MCF 10A (cell line): Measurements from ENCODE around the gene BMP2K. TPM values are rescaled to one million over a fixed set of nuclear protein-coding genes. Genes with fewer than 3 reads are reported as not detected.

Experiments
- BruUV-seq: library from RNA; stranded (reverse); fragments of 400-500 nt; replicated peaks from 2 replicates; lab custom pipeline; 2021; lab: Mats Ljungman, UMichigan
- CTCF ChIA-PET: fragments of 300-600 bp; sonication (Branson Sonifier 250); formaldehyde crosslinking; extraction: SDS; loops from one replicate; lab custom pipeline; 2021; ENCODE audit warnings: antibody characterized with exemption, inconsistent platforms; lab: Yijun Ruan, JAX
- POLR2A ChIA-PET: fragments of 300-600, 350-650 bp; sonication (Branson Sonifier 250); formaldehyde crosslinking; extraction: SDS; loops from one replicate; lab custom pipeline; 2020; ENCODE audit warnings: antibody characterized with exemption, inconsistent platforms; lab: Yijun Ruan, JAX
- DNase-seq: peaks from one replicate; pipeline ENCODE4 v3.0.0-alpha.2; 2018; ENCODE audit not compliant: unreplicated experiment
- H3K27ac Mint-ChIP-seq: one replicate; pipeline ENCODE4 v1.8.0; 2022; ENCODE audit warnings: mild to moderate bottlenecking, low read depth, mixed read lengths; ENCODE audit not compliant: unreplicated experiment
- H3K27me3 Mint-ChIP-seq: one replicate; pipeline ENCODE4 v1.8.0; 2022; ENCODE audit warnings: mixed read lengths; ENCODE audit not compliant: insufficient read depth, unreplicated experiment
- H3K36me3 Mint-ChIP-seq: one replicate; pipeline ENCODE4 v1.8.0; 2022; ENCODE audit warnings: mild to moderate bottlenecking, moderate library complexity, mixed read lengths; ENCODE audit not compliant: insufficient read depth, unreplicated experiment
- H3K4me1 Mint-ChIP-seq: one replicate; pipeline ENCODE4 v1.8.0; 2022; ENCODE audit warnings: mixed read lengths; ENCODE audit not compliant: insufficient read depth, unreplicated experiment
- H3K4me3 Mint-ChIP-seq: one replicate; pipeline ENCODE4 v1.8.0; 2022; ENCODE audit warnings: mild to moderate bottlenecking, moderate library complexity, mixed read lengths; ENCODE audit not compliant: unreplicated experiment
- H3K9me3 Mint-ChIP-seq: one replicate; pipeline ENCODE4 v1.8.0; 2022; ENCODE audit warnings: mixed read lengths; ENCODE audit not compliant: unreplicated experiment
- intact Hi-C: fragments of 100-400 bp; cut with micrococcal nuclease; formaldehyde crosslinking; loops from 2 replicates; pipeline ENCODE4 v1.14.1; 2022
- total RNA-seq: library from RNA; stranded (reverse); gene quantifications from 2 replicates; pipeline ENCODE4 v1.2.3, GENCODE V29; 2022
- TF ChIP-seq, protein P1 (sequence below): fragments of 200-600 bp; IDR thresholded peaks from one replicate; pipeline ENCODE4 v1.8.0; 2022; ENCODE audit warnings: antibody characterized with exemption, mild to moderate bottlenecking; ENCODE audit not compliant: unreplicated experiment

BMP2K gene
- total RNA-seq, 1 experiment from 2014 or later: 47.3 TPM

- Mint-ChIP-seq H3K36me3 (no peaks in the 10 kb centered on the region), H3K4me3 (no peak overlapping the region), H3K27me3 (no peaks in the 10 kb centered on the region), H3K27ac (no peak overlapping the region), H3K4me1 (no peaks in the 10 kb centered on the region), H3K9me3 (no peaks in the 10 kb centered on the region)
- CTCF ChIA-PET: no interaction called here
- TF ChIP-seq, protein P1, sequence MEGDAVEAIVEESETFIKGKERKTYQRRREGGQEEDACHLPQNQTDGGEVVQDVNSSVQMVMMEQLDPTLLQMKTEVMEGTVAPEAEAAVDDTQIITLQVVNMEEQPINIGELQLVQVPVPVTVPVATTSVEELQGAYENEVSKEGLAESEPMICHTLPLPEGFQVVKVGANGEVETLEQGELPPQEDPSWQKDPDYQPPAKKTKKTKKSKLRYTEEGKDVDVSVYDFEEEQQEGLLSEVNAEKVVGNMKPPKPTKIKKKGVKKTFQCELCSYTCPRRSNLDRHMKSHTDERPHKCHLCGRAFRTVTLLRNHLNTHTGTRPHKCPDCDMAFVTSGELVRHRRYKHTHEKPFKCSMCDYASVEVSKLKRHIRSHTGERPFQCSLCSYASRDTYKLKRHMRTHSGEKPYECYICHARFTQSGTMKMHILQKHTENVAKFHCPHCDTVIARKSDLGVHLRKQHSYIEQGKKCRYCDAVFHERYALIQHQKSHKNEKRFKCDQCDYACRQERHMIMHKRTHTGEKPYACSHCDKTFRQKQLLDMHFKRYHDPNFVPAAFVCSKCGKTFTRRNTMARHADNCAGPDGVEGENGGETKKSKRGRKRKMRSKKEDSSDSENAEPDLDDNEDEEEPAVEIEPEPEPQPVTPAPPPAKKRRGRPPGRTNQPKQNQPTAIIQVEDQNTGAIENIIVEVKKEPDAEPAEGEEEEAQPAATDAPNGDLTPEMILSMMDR: no peak
- no peak for DNase-seq
- intact Hi-C loops: no loop called here
- POLR2A ChIA-PET: no interaction called here
- BruUV-seq: no TSS peak
Observed at GRCh38 chr4:78734441-78735162, 41.5 kb upstream of the BMP2K start.

- TF ChIP-seq, protein P1: no peak
- no peaks in the 10 kb centered on the region for H3K27me3 Mint-ChIP-seq
- no peaks in the 10 kb centered on the region for H3K36me3 Mint-ChIP-seq
- no peak for DNase-seq
- ChIA-PET CTCF (no interaction called here), POLR2A (no interaction called here)
- no peaks in the 10 kb centered on the region for H3K9me3 Mint-ChIP-seq
- H3K27ac Mint-ChIP-seq: no peak overlapping the region
- H3K4me3 Mint-ChIP-seq: no peak overlapping the region
- BruUV-seq: no TSS peak
- H3K4me1 Mint-ChIP-seq: no peaks in the 10 kb centered on the region
- intact Hi-C loops: no loop called here
Observed at GRCh38 chr4:78735697-78736096, 40.5 kb upstream of the BMP2K start.

- TF ChIP-seq, protein P1: no peak
- no TSS peak for BruUV-seq
- intact Hi-C loops: no loop called here
- H3K9me3 Mint-ChIP-seq: no peaks in the 10 kb centered on the region
- H3K36me3 Mint-ChIP-seq: no peaks in the 10 kb centered on the region
- H3K4me3 Mint-ChIP-seq: no peak overlapping the region
- ChIA-PET POLR2A (no interaction called here), CTCF (no interaction called here)
- H3K27ac Mint-ChIP-seq: no peak overlapping the region
- H3K4me1 Mint-ChIP-seq: no peaks in the 10 kb centered on the region
- H3K27me3 Mint-ChIP-seq: no peaks in the 10 kb centered on the region
- DNase-seq: no peak
Observed at GRCh38 chr4:78737035-78737434, 39.1 kb upstream of the BMP2K start.

GRCh38 chr4:78737973-78738372, 38.2 kb upstream of the BMP2K start:
- POLR2A ChIA-PET: no interaction called here
- no TSS peak for BruUV-seq
- CTCF ChIA-PET: no interaction called here
- intact Hi-C loops: no loop called here
- no peaks in the 10 kb centered on the region for H3K27me3 Mint-ChIP-seq
- no peak overlapping the region for H3K27ac Mint-ChIP-seq
- no peak overlapping the region for H3K4me3 Mint-ChIP-seq
- H3K4me1 Mint-ChIP-seq: no peaks in the 10 kb centered on the region
- TF ChIP-seq, protein P1: no peak
- H3K36me3 Mint-ChIP-seq: no peaks in the 10 kb centered on the region
- no peak for DNase-seq
- no peaks in the 10 kb centered on the region for H3K9me3 Mint-ChIP-seq
